Measurements from ENCODE around the gene SCN5A. TPM values are rescaled to one million over a fixed set of nuclear protein-coding genes. Genes with fewer than 3 reads are reported as not detected.

Gene SCN5A
- total and polyA plus RNA-seq, 12 donors: 0.04 to 2.1 (median 0.33) TPM; not detected in 2

DNA sequence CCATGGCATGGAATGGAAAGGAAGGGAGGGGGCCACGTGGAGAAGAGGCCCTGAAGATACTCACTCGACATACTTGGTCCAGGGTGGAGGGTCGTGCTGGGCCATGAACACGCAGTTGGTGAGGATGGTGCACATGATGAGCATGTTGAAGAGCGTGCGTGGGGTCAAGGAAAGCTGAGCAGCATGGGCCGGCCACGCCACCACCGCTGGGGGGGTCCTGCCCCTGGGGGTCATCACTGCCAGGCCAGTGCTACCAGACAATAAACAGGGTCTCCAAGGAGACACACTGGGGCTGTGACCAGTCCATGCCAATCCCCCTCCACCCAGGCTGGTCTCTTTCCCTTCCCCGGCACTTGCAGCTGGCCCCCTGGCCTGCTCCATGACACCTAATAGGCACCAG is 27.2 kb downstream of the SCN5A start:
- Histone ChIP-seq H3K9me3 (replicated peaks in 1 of 3) (no peaks in the 10 kb centered on the region), H3K27me3 (no peaks in the 10 kb centered on the region), H3K27ac (no peak overlapping the region), H3K36me3 (replicated peaks in 1 of 2) (no peaks in the 10 kb centered on the region), H3K4me1 (replicated peaks in 1 of 2) (no peaks in the 10 kb centered on the region), H3K4me3 (no peak overlapping the region)
- 90 to 93% (median 92%) methylated on average over 9 to 10 of the region's 10 CpGs for WGBS, 4 donors
- no peak for TF ChIP-seq POLR2A (IDR thresholded peaks at IDR 0.05)
- TF ChIP-seq, protein P1, sequence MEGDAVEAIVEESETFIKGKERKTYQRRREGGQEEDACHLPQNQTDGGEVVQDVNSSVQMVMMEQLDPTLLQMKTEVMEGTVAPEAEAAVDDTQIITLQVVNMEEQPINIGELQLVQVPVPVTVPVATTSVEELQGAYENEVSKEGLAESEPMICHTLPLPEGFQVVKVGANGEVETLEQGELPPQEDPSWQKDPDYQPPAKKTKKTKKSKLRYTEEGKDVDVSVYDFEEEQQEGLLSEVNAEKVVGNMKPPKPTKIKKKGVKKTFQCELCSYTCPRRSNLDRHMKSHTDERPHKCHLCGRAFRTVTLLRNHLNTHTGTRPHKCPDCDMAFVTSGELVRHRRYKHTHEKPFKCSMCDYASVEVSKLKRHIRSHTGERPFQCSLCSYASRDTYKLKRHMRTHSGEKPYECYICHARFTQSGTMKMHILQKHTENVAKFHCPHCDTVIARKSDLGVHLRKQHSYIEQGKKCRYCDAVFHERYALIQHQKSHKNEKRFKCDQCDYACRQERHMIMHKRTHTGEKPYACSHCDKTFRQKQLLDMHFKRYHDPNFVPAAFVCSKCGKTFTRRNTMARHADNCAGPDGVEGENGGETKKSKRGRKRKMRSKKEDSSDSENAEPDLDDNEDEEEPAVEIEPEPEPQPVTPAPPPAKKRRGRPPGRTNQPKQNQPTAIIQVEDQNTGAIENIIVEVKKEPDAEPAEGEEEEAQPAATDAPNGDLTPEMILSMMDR (IDR thresholded peaks at IDR 0.05): no peak
- DNase-seq: no peak
- intact Hi-C loops (cut with DNase I): no loop called here

GRCh38 chr3:38620236-38620635 is 29.3 kb downstream of the SCN5A start:
- no peak overlapping the region for H3K4me3 ChIP-seq
- no peaks in the 10 kb centered on the region for H3K4me1 ChIP-seq (replicated peaks in 1 of 2)
- 73 to 86% (median 84%) methylated on average over 2 to 5 of the region's 5 CpGs for WGBS, 4 donors
- TF ChIP-seq POLR2A (IDR thresholded peaks at IDR 0.05): no peak
- TF ChIP-seq, protein P1 (IDR thresholded peaks at IDR 0.05): no peak
- intact Hi-C loops (cut with DNase I): no loop called here
- no peaks in the 10 kb centered on the region for H3K9me3 ChIP-seq (replicated peaks in 1 of 3)
- DNase-seq: no peak
- no peaks in the 10 kb centered on the region for H3K36me3 ChIP-seq (replicated peaks in 1 of 2)
- H3K27me3 ChIP-seq: no peaks in the 10 kb centered on the region
- no peak overlapping the region for H3K27ac ChIP-seq

DNA sequence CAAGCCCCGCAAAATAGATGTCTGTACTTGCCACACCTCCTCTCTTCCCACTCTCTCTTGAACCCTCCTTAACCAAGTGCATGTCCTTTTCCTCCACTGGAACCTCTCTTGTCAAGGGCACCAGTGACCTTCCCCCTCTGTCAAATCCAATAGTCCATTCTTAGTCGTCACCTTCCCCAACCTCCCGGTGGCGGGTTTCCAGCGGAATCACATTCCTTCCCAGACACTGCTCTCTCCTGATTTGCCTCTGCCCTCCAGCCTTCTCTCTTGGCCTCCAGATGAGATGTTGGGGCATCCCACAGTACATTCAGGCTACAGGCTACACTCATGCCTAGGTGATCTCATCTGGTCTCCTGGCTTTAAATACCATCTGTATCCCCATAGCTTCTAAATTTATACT is 31.1 kb downstream of the SCN5A start:
- Histone ChIP-seq H3K4me1 (replicated peaks in 1 of 2) (no peaks in the 10 kb centered on the region), H3K9me3 (replicated peaks in 1 of 3) (no peaks in the 10 kb centered on the region), H3K4me3 (no peak overlapping the region), H3K36me3 (replicated peaks in 1 of 2) (no peaks in the 10 kb centered on the region), H3K27me3 (no peaks in the 10 kb centered on the region), H3K27ac (no peak overlapping the region)
- TF ChIP-seq POLR2A (IDR thresholded peaks at IDR 0.05): no peak
- TF ChIP-seq, protein P1 (IDR thresholded peaks at IDR 0.05): no peak
- WGBS, 4 donors: 74 to 90% (median 87%) methylated on average over 5 of the region's 5 CpGs
- intact Hi-C loops (cut with DNase I): no loop called here
- no peak for DNase-seq

DNA sequence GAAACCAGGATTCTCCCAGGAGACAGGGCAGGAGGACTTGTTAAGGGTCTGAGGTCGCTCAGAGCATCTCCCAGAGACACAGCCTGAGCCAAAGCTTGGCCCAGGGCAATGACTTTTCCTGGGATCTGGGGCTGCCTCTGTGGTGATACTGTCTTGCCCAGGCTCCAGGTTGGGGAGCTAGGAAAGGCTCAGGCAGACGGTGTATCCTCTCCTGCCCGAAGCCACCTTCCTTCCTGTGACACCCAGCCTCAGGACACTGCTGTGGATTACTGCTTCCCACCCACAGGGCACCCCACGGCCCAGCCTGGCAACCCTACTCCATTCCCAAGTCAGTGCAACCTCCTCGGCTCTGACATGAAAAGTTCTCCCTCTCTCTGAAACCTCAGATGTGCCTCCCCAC is 31.9 kb downstream of the SCN5A start:
- TF ChIP-seq, protein P1 (IDR thresholded peaks at IDR 0.05): no peak
- no peak for TF ChIP-seq POLR2A (IDR thresholded peaks at IDR 0.05)
- WGBS, 4 donors: 70 to 86% (median 81%) methylated on average over 3 to 5 of the region's 5 CpGs
- Histone ChIP-seq H3K27me3 (no peaks in the 10 kb centered on the region), H3K9me3 (replicated peaks in 1 of 3) (no peaks in the 10 kb centered on the region), H3K27ac (no peak overlapping the region), H3K4me1 (replicated peaks in 1 of 2) (no peaks in the 10 kb centered on the region), H3K4me3 (no peak overlapping the region), H3K36me3 (replicated peaks in 1 of 2) (no peaks in the 10 kb centered on the region)
- intact Hi-C loops (cut with DNase I): no loop called here
- no peak for DNase-seq
